Measurements from ENCODE around the gene AHSG. TPM values are rescaled to one million over a fixed set of nuclear protein-coding genes. Genes with fewer than 3 reads are reported as not detected.

AHSG gene
- total RNA-seq, 1 donor from 2014 or later, result not detected

GRCh38 chr3:186608624-186609215, 4.1 kb upstream of the AHSG start:
- DNase-seq (ENCODE audit: extremely low spot score, unreplicated experiment), result no peak
- peaks cover 29% of the 10 kb centered on the region for H3K27me3 Mint-ChIP-seq (ENCODE audit: unreplicated experiment)
- H3K4me1 Mint-ChIP-seq (ENCODE audit: unreplicated experiment), result peaks cover 4% of the 10 kb centered on the region
- H3K27ac Mint-ChIP-seq (ENCODE audit: unreplicated experiment), result no peak overlapping the region
- no peaks in the 10 kb centered on the region for H3K9me3 Mint-ChIP-seq (ENCODE audit: unreplicated experiment)
- no peak for TF ChIP-seq CTCF (IDR thresholded peaks at IDR 0.05)
- H3K36me3 Mint-ChIP-seq (ENCODE audit: unreplicated experiment), result no peaks in the 10 kb centered on the region
- no peak overlapping the region for H3K4me3 Mint-ChIP-seq (ENCODE audit: unreplicated experiment)

DNA sequence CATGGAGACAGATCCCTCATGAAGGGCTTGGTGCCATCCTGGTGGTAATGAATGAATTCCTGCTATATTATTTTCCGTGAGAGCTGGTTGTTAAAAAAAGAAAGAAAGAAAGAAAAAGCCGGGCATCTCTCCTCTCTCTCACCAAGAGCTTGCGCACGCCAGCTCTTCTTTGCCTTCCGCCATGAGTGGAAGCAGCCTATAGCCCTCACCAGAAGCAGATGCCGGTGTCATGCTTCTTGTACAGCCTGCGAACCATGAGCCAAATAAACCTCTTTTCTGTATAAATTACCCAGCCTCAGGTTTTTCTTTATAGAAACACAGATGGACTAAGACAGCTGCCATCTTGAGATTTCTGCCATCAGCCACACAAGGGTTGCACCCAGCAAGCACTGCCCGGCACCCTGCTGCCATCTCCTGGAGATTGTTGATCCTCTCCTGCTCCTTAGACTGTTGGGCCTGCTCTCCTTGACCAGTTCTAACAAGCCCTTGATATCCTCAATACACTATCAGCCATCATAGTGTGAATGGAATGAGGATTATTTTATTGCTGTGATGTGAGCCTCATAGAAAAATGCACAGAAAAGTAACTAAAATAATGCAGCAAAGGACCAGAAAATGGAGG, 3.5 kb upstream of the AHSG start:
- Mint-ChIP-seq H3K9me3 (ENCODE audit: unreplicated experiment) (no peaks in the 10 kb centered on the region), H3K4me1 (ENCODE audit: unreplicated experiment) (peaks cover 9% of the 10 kb centered on the region), H3K27ac (ENCODE audit: unreplicated experiment) (no peak overlapping the region), H3K36me3 (ENCODE audit: unreplicated experiment) (no peaks in the 10 kb centered on the region), H3K27me3 (ENCODE audit: unreplicated experiment) (peaks cover 30% of the 10 kb centered on the region), H3K4me3 (ENCODE audit: unreplicated experiment) (no peak overlapping the region)
- no peak for DNase-seq (ENCODE audit: extremely low spot score, unreplicated experiment)
- no peak for TF ChIP-seq CTCF (IDR thresholded peaks at IDR 0.05)

- Mint-ChIP-seq H3K4me3 (ENCODE audit: unreplicated experiment) (no peak overlapping the region), H3K36me3 (ENCODE audit: unreplicated experiment) (no peaks in the 10 kb centered on the region), H3K9me3 (ENCODE audit: unreplicated experiment) (no peaks in the 10 kb centered on the region), H3K27me3 (ENCODE audit: unreplicated experiment) (peaks cover 25% of the 10 kb centered on the region), H3K4me1 (ENCODE audit: unreplicated experiment) (peaks cover 18% of the 10 kb centered on the region), H3K27ac (ENCODE audit: unreplicated experiment) (no peak overlapping the region)
- DNase-seq (ENCODE audit: extremely low spot score, unreplicated experiment), result no peak
- no peak for TF ChIP-seq CTCF (IDR thresholded peaks at IDR 0.05)
Measured at GRCh38 chr3:186612065-186612464, 795 bp upstream of the AHSG start.

DNA sequence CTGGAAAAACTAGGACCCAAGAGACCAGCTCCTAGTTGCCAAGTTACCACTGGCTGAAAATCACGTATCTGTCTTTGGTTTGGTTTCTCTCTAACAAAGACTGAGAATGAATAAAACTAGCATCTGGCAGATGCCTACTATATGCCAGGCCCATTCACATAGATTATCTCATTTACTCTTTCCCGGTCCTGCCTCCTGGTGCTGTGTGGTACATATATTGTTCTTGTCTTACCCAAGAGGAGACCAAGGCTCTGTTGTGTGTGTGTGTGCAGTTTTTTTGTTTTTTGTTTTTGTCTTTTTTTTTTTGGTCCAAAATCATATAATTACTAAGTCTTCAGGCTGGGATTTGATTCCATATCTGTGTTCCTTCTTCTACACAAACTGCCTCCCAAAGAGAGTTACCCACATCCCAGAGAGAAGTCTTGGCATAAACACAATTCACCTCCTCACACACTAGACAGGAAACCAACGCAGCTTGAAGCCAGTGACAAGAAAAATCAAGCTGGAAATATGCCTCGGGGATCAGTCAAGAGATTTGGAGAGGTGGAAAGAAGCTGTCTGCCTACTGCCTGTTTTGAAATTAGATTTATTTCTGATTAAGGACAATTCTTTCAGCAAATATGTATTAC, 891 bp downstream of the AHSG start:
- no peak for TF ChIP-seq CTCF (IDR thresholded peaks at IDR 0.05)
- peaks cover 20% of the 10 kb centered on the region for H3K4me1 Mint-ChIP-seq (ENCODE audit: unreplicated experiment)
- no peak overlapping the region for H3K4me3 Mint-ChIP-seq (ENCODE audit: unreplicated experiment)
- DNase-seq (ENCODE audit: extremely low spot score, unreplicated experiment), result no peak
- H3K27me3 Mint-ChIP-seq (ENCODE audit: unreplicated experiment), result peaks cover 27% of the 10 kb centered on the region
- no peaks in the 10 kb centered on the region for H3K36me3 Mint-ChIP-seq (ENCODE audit: unreplicated experiment)
- no peaks in the 10 kb centered on the region for H3K9me3 Mint-ChIP-seq (ENCODE audit: unreplicated experiment)
- H3K27ac Mint-ChIP-seq (ENCODE audit: unreplicated experiment), result no peak overlapping the region

DNA sequence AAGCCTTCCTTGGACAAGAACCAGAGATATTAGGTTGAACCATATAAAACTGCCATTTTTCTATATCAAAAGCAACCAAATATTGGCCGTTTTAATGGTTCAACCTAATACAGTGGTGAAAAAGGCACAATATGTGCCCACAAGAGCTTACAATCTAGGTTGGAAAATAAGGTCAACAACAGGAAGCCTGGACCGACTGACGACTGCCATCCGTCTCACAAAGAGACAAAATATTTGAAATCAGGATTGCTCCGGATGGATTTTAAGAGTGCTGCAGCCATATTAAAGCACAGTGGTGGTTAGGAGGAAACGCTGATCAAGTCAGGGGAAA, 1.4 kb downstream of the AHSG start:
- H3K4me1 Mint-ChIP-seq (ENCODE audit: unreplicated experiment), result peaks cover 20% of the 10 kb centered on the region
- TF ChIP-seq CTCF (IDR thresholded peaks at IDR 0.05), result no peak
- no peaks in the 10 kb centered on the region for H3K36me3 Mint-ChIP-seq (ENCODE audit: unreplicated experiment)
- no peak overlapping the region for H3K27ac Mint-ChIP-seq (ENCODE audit: unreplicated experiment)
- no peak overlapping the region for H3K4me3 Mint-ChIP-seq (ENCODE audit: unreplicated experiment)
- H3K9me3 Mint-ChIP-seq (ENCODE audit: unreplicated experiment), result no peaks in the 10 kb centered on the region
- no peak for DNase-seq (ENCODE audit: extremely low spot score, unreplicated experiment)
- H3K27me3 Mint-ChIP-seq (ENCODE audit: unreplicated experiment), result peaks cover 27% of the 10 kb centered on the region
